Measurements from ENCODE around the gene RPL7L1.

DNA sequence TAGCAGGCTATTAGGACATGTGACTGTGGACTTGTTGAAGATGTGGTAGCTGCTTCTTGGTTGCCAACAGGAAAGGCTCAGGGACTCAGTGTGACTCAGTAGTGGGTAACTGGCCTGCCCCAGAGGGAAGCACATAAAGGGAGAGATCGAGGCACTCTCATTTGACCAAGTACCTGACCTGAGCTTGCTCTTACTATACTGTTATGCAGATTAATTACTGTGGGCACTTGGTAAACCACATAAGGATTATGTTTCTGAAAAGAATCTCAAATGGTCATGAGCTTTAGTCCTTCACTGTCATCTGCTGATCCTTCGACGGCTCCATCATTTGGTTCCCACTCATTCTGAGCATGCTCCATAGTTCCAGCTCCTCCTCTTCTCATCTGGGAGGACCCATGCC lies 48.2 kb upstream of the RPL7L1 start:
- TF ChIP-seq, protein P1, sequence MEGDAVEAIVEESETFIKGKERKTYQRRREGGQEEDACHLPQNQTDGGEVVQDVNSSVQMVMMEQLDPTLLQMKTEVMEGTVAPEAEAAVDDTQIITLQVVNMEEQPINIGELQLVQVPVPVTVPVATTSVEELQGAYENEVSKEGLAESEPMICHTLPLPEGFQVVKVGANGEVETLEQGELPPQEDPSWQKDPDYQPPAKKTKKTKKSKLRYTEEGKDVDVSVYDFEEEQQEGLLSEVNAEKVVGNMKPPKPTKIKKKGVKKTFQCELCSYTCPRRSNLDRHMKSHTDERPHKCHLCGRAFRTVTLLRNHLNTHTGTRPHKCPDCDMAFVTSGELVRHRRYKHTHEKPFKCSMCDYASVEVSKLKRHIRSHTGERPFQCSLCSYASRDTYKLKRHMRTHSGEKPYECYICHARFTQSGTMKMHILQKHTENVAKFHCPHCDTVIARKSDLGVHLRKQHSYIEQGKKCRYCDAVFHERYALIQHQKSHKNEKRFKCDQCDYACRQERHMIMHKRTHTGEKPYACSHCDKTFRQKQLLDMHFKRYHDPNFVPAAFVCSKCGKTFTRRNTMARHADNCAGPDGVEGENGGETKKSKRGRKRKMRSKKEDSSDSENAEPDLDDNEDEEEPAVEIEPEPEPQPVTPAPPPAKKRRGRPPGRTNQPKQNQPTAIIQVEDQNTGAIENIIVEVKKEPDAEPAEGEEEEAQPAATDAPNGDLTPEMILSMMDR (IDR thresholded peaks at IDR 0.05; ENCODE audit: insufficient read depth, low read length), result no peak
- TF ChIP-seq GABPA (IDR thresholded peaks at IDR 0.05; ENCODE audit: low read depth) (no peak), POLR2AphosphoS5 (IDR thresholded peaks at IDR 0.05; ENCODE audit: low read depth) (no peak), SPI1 (IDR thresholded peaks at IDR 0.05; ENCODE audit: borderline replicate concordance, low read depth) (no peak), REST (IDR thresholded peaks at IDR 0.05; ENCODE audit: insufficient replicate concordance, low read depth) (no peak)
